HepG2 (cell line): ENCODE measurements around the gene APBB2. TPM values are rescaled to one million over a fixed set of nuclear protein-coding genes. Genes with fewer than 3 reads are reported as not detected.

Experiments
- AKAP8 ChIP-seq: sonication (generic); formaldehyde crosslinking; IDR thresholded peaks from 2 replicates; pipeline ENCODE4 v1.5.1; 2020; ENCODE audit warnings: mild to moderate bottlenecking, missing genetic modification reagents
- FOXA3 ChIP-seq: IDR thresholded peaks from 2 replicates; pipeline ENCODE4 v1.6.1; 2016; ENCODE audit warnings: missing genetic modification reagents, missing compliant biosample characterization
- HMGA1 ChIP-seq: sonication (generic); formaldehyde crosslinking; conservative IDR thresholded peaks from 2 replicates; pipeline ENCODE4 v1.4.0; 2020; ENCODE audit warnings: missing genetic modification reagents
- ISX ChIP-seq: sonication (generic); formaldehyde crosslinking; conservative IDR thresholded peaks from 2 replicates; pipeline ENCODE4 v1.5.0; 2020; ENCODE audit warnings: missing genetic modification reagents
- KMT2A ChIP-seq: sonication (generic); formaldehyde crosslinking; IDR thresholded peaks from 2 replicates; pipeline ENCODE4 v1.4.0; 2020; ENCODE audit warnings: missing genetic modification reagents
- MTA3 ChIP-seq: sonication (generic); formaldehyde crosslinking; IDR thresholded peaks from 2 replicates; pipeline ENCODE4 v1.4.0; 2020; ENCODE audit warnings: missing genetic modification reagents
- RFX5 ChIP-seq: IDR thresholded peaks from 2 replicates; pipeline ENCODE4 v1.6.1; 2011; ENCODE audit warnings: low read depth, low read length, improper control_type of control experiment
- SETDB1 ChIP-seq: sonication (generic); formaldehyde crosslinking; IDR thresholded peaks from 2 replicates; pipeline ENCODE4 v1.5.1; 2020; ENCODE audit warnings: missing genetic modification reagents, mild to moderate bottlenecking, borderline replicate concordance
- ZFP36L2 ChIP-seq: sonication (generic); formaldehyde crosslinking; IDR thresholded peaks from 2 replicates; pipeline ENCODE4 v1.4.0; 2020; ENCODE audit warnings: missing genetic modification reagents
- ZNF101 ChIP-seq: sonication (generic); formaldehyde crosslinking; IDR thresholded peaks from 2 replicates; pipeline ENCODE4 v1.4.0; 2020; ENCODE audit warnings: mild to moderate bottlenecking, low read depth, missing genetic modification reagents, borderline replicate concordance
- ZNF143 ChIP-seq: sonication (generic); formaldehyde crosslinking; IDR thresholded peaks from 2 replicates; pipeline ENCODE4 v1.4.0; 2020; ENCODE audit warnings: missing genetic modification reagents
- ZNF30 ChIP-seq: sonication (generic); formaldehyde crosslinking; IDR thresholded peaks from 2 replicates; pipeline ENCODE4 v1.5.0; 2020; ENCODE audit warnings: mild to moderate bottlenecking, missing genetic modification reagents
- ZNF484 ChIP-seq: sonication (generic); formaldehyde crosslinking; IDR thresholded peaks from 2 replicates; pipeline ENCODE4 v1.5.1; 2020; ENCODE audit warnings: mild to moderate bottlenecking, low read depth, missing genetic modification reagents, borderline replicate concordance
- ZNF510 ChIP-seq: sonication (generic); formaldehyde crosslinking; IDR thresholded peaks from 2 replicates; pipeline ENCODE4 v1.4.0; 2020; ENCODE audit warnings: low read depth, mild to moderate bottlenecking, missing genetic modification reagents
- ZNF670 ChIP-seq: sonication (generic); formaldehyde crosslinking; IDR thresholded peaks from 2 replicates; pipeline ENCODE4 v1.8.0; 2022; ENCODE audit warnings: mild to moderate bottlenecking, missing genetic modification reagents, borderline replicate concordance
- ZNF768 ChIP-seq: sonication (generic); formaldehyde crosslinking; IDR thresholded peaks from 2 replicates; pipeline ENCODE4 v1.4.0; 2020; ENCODE audit warnings: missing genetic modification reagents
- ZNF780A ChIP-seq: sonication (generic); formaldehyde crosslinking; IDR thresholded peaks from 2 replicates; pipeline ENCODE4 v1.8.0; 2022; ENCODE audit warnings: mild to moderate bottlenecking, missing genetic modification reagents, moderate library complexity
- polyA plus RNA-seq, 8 experiments: library from polyadenylated mRNA; depleted of rRNA in 3 of 8; stranded (reverse) in 7 of 8; unstranded in 1 of 8; fragments of >200 nt; fragmentation: Illumina TruSeq in 4 of 8; extraction: Trizol in 4 of 8; gene quantifications; 2 replicates each; pipeline versions ENCODE4 v1.2.1 to v1.2.3, GENCODE V29; 2011 to 2016; ENCODE audit warnings: low read depth in 4 of 8, missing spikeins in 1 of 8, mixed read lengths in 1 of 8; ENCODE audit not compliant: insufficient read depth in 1 of 8
- total RNA-seq, 5 experiments: library from RNA; depleted of rRNA; stranded (reverse); fragments of >200 nt; fragmentation: Illumina TruSeq; extraction: Trizol; gene quantifications; 2 replicates each; pipeline ENCODE4 v1.2.3, GENCODE V29; 2016; ENCODE audit warnings: low read depth in 1 of 5
- TF ChIP-seq, protein P1 (sequence below): IDR thresholded peaks from 2 replicates; pipeline ENCODE4 v1.6.1; 2018; ENCODE audit warnings: missing genetic modification reagents, mild to moderate bottlenecking, missing compliant biosample characterization
- TF ChIP-seq, protein P2 (sequence below): sonication (generic); formaldehyde crosslinking; IDR thresholded peaks from 2 replicates; pipeline ENCODE4 v1.4.0; 2020; ENCODE audit warnings: mild to moderate bottlenecking, missing genetic modification reagents
- TF ChIP-seq, protein P3 (sequence below): fragments of 450-650 bp; IDR thresholded peaks from 2 replicates; pipeline ENCODE4 v1.6.1; 2017; ENCODE audit warnings: mild to moderate bottlenecking
- TF ChIP-seq, protein P4 (sequence below): sonication (generic); formaldehyde crosslinking; IDR thresholded peaks from 2 replicates; pipeline ENCODE4 v1.5.1; 2020; ENCODE audit warnings: missing genetic modification reagents, mild to moderate bottlenecking, borderline replicate concordance

Gene APBB2
- total and polyA plus RNA-seq, 2 of the 13 experiments (the other 11 are each of a cell fraction or from before 2014, with no cell fraction given) = 11.7 to 17.0 TPM

DNA sequence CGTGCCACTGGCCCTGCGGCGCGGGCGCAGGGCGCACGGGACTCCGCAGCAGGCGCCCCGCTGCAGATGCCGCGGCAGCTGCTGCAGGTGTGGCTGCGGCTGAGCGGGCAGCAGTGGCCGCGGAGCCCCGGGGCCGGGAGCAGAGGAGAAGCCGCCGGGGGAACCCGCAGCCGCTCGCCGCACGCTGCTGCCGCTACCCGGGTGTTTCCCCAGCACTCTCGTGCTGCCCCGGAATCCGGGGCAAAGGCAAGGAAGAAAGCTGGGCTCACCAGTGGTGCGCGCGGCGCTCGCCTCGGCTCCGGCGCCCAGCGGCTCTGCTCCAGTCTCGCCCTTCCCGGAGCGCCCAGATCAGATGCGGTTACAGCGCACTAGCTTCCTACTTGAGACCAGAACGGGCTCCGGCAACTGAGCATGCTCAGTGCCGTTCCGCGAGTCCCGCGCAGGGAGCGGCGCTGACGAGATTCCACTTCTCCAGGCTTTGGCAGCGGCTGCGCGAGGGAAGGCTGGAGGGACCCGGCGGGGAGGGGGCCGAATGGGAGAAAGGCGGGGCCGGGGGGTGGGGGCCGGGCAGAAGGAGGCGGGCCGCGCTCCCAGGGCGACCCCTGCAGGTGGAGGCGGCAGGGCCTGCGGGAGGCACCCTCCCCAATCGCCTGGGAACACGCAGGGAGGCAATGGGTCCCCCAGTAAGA lies at the start of gene APBB2 (continued):
- TF ChIP-seq, protein P1, sequence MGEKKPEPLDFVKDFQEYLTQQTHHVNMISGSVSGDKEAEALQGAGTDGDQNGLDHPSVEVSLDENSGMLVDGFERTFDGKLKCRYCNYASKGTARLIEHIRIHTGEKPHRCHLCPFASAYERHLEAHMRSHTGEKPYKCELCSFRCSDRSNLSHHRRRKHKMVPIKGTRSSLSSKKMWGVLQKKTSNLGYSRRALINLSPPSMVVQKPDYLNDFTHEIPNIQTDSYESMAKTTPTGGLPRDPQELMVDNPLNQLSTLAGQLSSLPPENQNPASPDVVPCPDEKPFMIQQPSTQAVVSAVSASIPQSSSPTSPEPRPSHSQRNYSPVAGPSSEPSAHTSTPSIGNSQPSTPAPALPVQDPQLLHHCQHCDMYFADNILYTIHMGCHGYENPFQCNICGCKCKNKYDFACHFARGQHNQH = peak; percentile 76
- no peak for TF ChIP-seq SETDB1
- TF ChIP-seq ZNF30 (CRISPR knock-in tag) = no peak
- TF ChIP-seq HMGA1 = no peak
- TF ChIP-seq ISX = no peak
- no peak for TF ChIP-seq ZNF143 (CRISPR knock-in tag)
- TF ChIP-seq, protein P2, sequence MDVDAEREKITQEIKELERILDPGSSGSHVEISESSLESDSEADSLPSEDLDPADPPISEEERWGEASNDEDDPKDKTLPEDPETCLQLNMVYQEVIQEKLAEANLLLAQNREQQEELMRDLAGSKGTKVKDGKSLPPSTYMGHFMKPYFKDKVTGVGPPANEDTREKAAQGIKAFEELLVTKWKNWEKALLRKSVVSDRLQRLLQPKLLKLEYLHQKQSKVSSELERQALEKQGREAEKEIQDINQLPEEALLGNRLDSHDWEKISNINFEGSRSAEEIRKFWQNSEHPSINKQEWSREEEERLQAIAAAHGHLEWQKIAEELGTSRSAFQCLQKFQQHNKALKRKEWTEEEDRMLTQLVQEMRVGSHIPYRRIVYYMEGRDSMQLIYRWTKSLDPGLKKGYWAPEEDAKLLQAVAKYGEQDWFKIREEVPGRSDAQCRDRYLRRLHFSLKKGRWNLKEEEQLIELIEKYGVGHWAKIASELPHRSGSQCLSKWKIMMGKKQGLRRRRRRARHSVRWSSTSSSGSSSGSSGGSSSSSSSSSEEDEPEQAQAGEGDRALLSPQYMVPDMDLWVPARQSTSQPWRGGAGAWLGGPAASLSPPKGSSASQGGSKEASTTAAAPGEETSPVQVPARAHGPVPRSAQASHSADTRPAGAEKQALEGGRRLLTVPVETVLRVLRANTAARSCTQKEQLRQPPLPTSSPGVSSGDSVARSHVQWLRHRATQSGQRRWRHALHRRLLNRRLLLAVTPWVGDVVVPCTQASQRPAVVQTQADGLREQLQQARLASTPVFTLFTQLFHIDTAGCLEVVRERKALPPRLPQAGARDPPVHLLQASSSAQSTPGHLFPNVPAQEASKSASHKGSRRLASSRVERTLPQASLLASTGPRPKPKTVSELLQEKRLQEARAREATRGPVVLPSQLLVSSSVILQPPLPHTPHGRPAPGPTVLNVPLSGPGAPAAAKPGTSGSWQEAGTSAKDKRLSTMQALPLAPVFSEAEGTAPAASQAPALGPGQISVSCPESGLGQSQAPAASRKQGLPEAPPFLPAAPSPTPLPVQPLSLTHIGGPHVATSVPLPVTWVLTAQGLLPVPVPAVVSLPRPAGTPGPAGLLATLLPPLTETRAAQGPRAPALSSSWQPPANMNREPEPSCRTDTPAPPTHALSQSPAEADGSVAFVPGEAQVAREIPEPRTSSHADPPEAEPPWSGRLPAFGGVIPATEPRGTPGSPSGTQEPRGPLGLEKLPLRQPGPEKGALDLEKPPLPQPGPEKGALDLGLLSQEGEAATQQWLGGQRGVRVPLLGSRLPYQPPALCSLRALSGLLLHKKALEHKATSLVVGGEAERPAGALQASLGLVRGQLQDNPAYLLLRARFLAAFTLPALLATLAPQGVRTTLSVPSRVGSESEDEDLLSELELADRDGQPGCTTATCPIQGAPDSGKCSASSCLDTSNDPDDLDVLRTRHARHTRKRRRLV (CRISPR knock-in tag) = no peak
- TF ChIP-seq ZNF101 (CRISPR knock-in tag) = no peak
- TF ChIP-seq, protein P3, sequence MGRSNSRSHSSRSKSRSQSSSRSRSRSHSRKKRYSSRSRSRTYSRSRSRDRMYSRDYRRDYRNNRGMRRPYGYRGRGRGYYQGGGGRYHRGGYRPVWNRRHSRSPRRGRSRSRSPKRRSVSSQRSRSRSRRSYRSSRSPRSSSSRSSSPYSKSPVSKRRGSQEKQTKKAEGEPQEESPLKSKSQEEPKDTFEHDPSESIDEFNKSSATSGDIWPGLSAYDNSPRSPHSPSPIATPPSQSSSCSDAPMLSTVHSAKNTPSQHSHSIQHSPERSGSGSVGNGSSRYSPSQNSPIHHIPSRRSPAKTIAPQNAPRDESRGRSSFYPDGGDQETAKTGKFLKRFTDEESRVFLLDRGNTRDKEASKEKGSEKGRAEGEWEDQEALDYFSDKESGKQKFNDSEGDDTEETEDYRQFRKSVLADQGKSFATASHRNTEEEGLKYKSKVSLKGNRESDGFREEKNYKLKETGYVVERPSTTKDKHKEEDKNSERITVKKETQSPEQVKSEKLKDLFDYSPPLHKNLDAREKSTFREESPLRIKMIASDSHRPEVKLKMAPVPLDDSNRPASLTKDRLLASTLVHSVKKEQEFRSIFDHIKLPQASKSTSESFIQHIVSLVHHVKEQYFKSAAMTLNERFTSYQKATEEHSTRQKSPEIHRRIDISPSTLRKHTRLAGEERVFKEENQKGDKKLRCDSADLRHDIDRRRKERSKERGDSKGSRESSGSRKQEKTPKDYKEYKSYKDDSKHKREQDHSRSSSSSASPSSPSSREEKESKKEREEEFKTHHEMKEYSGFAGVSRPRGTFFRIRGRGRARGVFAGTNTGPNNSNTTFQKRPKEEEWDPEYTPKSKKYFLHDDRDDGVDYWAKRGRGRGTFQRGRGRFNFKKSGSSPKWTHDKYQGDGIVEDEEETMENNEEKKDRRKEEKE = no peak
- no peak for TF ChIP-seq ZNF780A (CRISPR knock-in tag)
- TF ChIP-seq MTA3 = no peak
- TF ChIP-seq KMT2A (CRISPR knock-in tag) = no peak
- no peak for TF ChIP-seq ZNF670 (CRISPR knock-in tag)
- TF ChIP-seq FOXA3 (CRISPR knock-in tag) = peak; percentile 23; the same call in 1 of the 2 replicates
- 0 out of 2 replicates have a peak, but pooled peaks have one; percentile 46 for TF ChIP-seq ZNF768 (CRISPR knock-in tag)
- TF ChIP-seq ZNF510 = no peak
- no peak for TF ChIP-seq ZFP36L2 (CRISPR knock-in tag)
- TF ChIP-seq ZNF484 (CRISPR knock-in tag) = no peak
- TF ChIP-seq, protein P4, sequence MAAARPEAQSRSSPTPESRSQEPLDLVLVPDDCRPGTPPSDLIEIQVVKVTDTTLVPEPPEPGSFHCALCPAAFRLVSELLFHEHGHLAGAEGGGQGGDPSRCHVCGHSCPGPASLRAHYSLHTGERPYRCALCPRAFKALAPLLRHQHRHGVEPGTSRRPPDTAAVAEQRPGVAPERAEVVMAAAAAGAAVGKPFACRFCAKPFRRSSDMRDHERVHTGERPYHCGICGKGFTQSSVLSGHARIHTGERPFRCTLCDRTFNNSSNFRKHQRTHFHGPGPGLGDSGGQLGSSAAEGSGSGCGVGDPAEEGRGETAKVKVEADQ (CRISPR knock-in tag) = peak; percentile 72; the same call in 1 of the 2 replicates
- no peak; the same call in 1 of the 2 replicates for TF ChIP-seq RFX5
- no peak for TF ChIP-seq AKAP8
